HEK293T (cell line): ENCODE results near the gene UBAP2L.

Source experiments
- CTCF ChIA-PET: fragments of 350-600 bp; formaldehyde crosslinking; extraction: SDS; loops from one replicate; lab custom pipeline; 2021; ENCODE audit warnings: antibody characterized with exemption, inconsistent platforms; lab: Yijun Ruan, JAX
- POLR2A ChIA-PET: fragments of 350-600 bp; formaldehyde crosslinking; extraction: SDS; loops from one replicate; lab custom pipeline; 2020; ENCODE audit warnings: antibody characterized with exemption, inconsistent platforms; lab: Yijun Ruan, JAX
- DNase-seq: peaks from one replicate; pipeline ENCODE4 v3.0.0; 2012; ENCODE audit warnings: mixed read lengths; ENCODE audit errors: extremely low spot score
- ARNT ChIP-seq: fragments of 450-650 bp; IDR thresholded peaks from 2 replicates; pipeline ENCODE4 v1.6.1; 2017; ENCODE audit warnings: mild to moderate bottlenecking
- BHLHE40 ChIP-seq: fragments of 450-650 bp; IDR thresholded peaks from 2 replicates; pipeline ENCODE4 v1.6.1; 2016; ENCODE audit warnings: mild to moderate bottlenecking, moderate library complexity, borderline replicate concordance
- CTBP1 ChIP-seq: fragments of 450-650 bp; IDR thresholded peaks from 2 replicates; pipeline ENCODE4 v1.6.1; 2016; ENCODE audit warnings: borderline replicate concordance
- ELF4 ChIP-seq: fragments of 450-650 bp; IDR thresholded peaks from 2 replicates; pipeline ENCODE4 v1.6.1; 2017; ENCODE audit warnings: antibody characterized with exemption
- FOXA1 ChIP-seq: fragments of 450-650 bp; IDR thresholded peaks from 2 replicates; pipeline ENCODE4 v1.6.1; 2016; ENCODE audit warnings: mild to moderate bottlenecking
- FOXK2 ChIP-seq: fragments of 450-650 bp; IDR thresholded peaks from 2 replicates; pipeline ENCODE4 v1.6.1; 2016; ENCODE audit warnings: mild to moderate bottlenecking
- FOXM1 ChIP-seq: fragments of 450-650 bp; IDR thresholded peaks from 2 replicates; pipeline ENCODE4 v1.6.1; 2017; ENCODE audit warnings: mild to moderate bottlenecking, borderline replicate concordance
- HDGF ChIP-seq: fragments of 450-650 bp; IDR thresholded peaks from 2 replicates; pipeline ENCODE4 v1.6.1; 2017; ENCODE audit warnings: antibody characterized with exemption, borderline replicate concordance
- L3MBTL2 ChIP-seq: fragments of 450-650 bp; conservative IDR thresholded peaks from 2 replicates; pipeline ENCODE4 v1.6.1; 2016; ENCODE audit warnings: mild to moderate bottlenecking
- LEF1 ChIP-seq: fragments of 450-650 bp; IDR thresholded peaks from 2 replicates; pipeline ENCODE4 v1.6.1; 2017; ENCODE audit warnings: mild to moderate bottlenecking, borderline replicate concordance
- NFRKB ChIP-seq: fragments of 450-650 bp; IDR thresholded peaks from 2 replicates; pipeline ENCODE4 v1.6.1; 2016; ENCODE audit warnings: mild to moderate bottlenecking, moderate library complexity
- PKNOX1 ChIP-seq: fragments of 450-650 bp; IDR thresholded peaks from 2 replicates; pipeline ENCODE4 v1.6.1; 2016
- SP1 ChIP-seq: fragments of 450-650 bp; IDR thresholded peaks from 2 replicates; pipeline ENCODE4 v1.6.1; 2017
- SUZ12 ChIP-seq: fragments of 450-650 bp; IDR thresholded peaks from 2 replicates; pipeline ENCODE4 v1.6.1; 2016; ENCODE audit warnings: mild to moderate bottlenecking
- TARDBP ChIP-seq: fragments of 450-650 bp; IDR thresholded peaks from 2 replicates; pipeline ENCODE4 v1.6.1; 2016
- ZNF384 ChIP-seq: fragments of 450-650 bp; IDR thresholded peaks from 2 replicates; pipeline ENCODE4 v1.6.1; 2016

The UBAP2L gene

GRCh38 chr1:154212083-154212482 lies 8.7 kb upstream of the UBAP2L start:
- TF ChIP-seq FOXA1, result no peak
- no peak for TF ChIP-seq ELF4
- TF ChIP-seq FOXM1, result no peak
- no peak for TF ChIP-seq NFRKB
- TF ChIP-seq PKNOX1, result no peak
- TF ChIP-seq SUZ12, result no peak
- TF ChIP-seq SP1, result no peak
- TF ChIP-seq TARDBP, result no peak
- no peak for TF ChIP-seq L3MBTL2
- TF ChIP-seq FOXK2, result no peak
- no peak for TF ChIP-seq HDGF
- TF ChIP-seq CTBP1, result no peak
- TF ChIP-seq BHLHE40, result no peak
- no peak for TF ChIP-seq ARNT
- ChIA-PET CTCF (no interaction called here), POLR2A (no interaction called here)
- DNase-seq, result no peak

- CTCF ChIA-PET, result no interaction called here
- TF ChIP-seq HDGF (no peak), SP1 (no peak), L3MBTL2 (no peak), CTBP1 (no peak), ELF4 (no peak), BHLHE40 (no peak), SUZ12 (no peak), ZNF384 (no peak), ARNT (no peak)
- DNase-seq, result no peak
- POLR2A ChIA-PET, result interaction anchor here (0.8 kb wide), 1 partner anchor 9 kb away, joined by 4 read pairs; no protein-coding TSS in a partner anchor
These were observed 7.5 kb upstream of the UBAP2L start for GRCh38 chr1:154213274-154213673.

- no peak for DNase-seq
- CTCF ChIA-PET, result no interaction called here
- TF ChIP-seq TARDBP, result no peak
- TF ChIP-seq SUZ12, result no peak
- no peak for TF ChIP-seq L3MBTL2
- POLR2A ChIA-PET, result interaction anchor here (1.2 to 1.6 kb wide), 2 partner anchors 11 to 107 kb away, joined by 3 to 5 read pairs; partner anchors contain the start of gene ATP8B2
These were observed 2.2 kb upstream of the UBAP2L start for GRCh38 chr1:154218545-154218944.

GRCh38 chr1:154219541-154219940 lies 1.2 kb upstream of the UBAP2L start:
- DNase-seq, result no peak
- ChIA-PET POLR2A (interaction anchor here (1.2 to 2.7 kb wide), 8 partner anchors 10 to 229 kb away, joined by 3 to 14 read pairs (median 6); partner anchors contain the start of genes ATP8B2 and RPS27), CTCF (interaction anchor here (0.8 kb wide), 1 partner anchor 233 kb away, joined by 5 read pairs; the partner anchor contains the start of gene RAB13)
- TF ChIP-seq FOXK2 (no peak), FOXM1 (no peak), L3MBTL2 (0 out of 2 replicates have a peak, but pooled peaks have one; percentile 9), NFRKB (no peak), CTBP1 (no peak), BHLHE40 (no peak), ARNT (no peak), PKNOX1 (no peak)

- DNase-seq, result no peak
- CTCF ChIA-PET, result no interaction called here
- POLR2A ChIA-PET, result interaction anchor here (0.6 to 2.7 kb wide), 20 partner anchors 10 to 587 kb away, joined by 3 to 14 read pairs (median 4); partner anchors contain the start of genes CHTOP, RPS27 and TPM3
- TF ChIP-seq TARDBP, result no peak
- no peak for TF ChIP-seq SUZ12
- no peak for TF ChIP-seq FOXK2
- no peak for TF ChIP-seq HDGF
- no peak for TF ChIP-seq SP1
- no peak for TF ChIP-seq FOXM1
- TF ChIP-seq ZNF384, result no peak
- TF ChIP-seq CTBP1, result no peak
- no peak for TF ChIP-seq BHLHE40
These were observed 169 bp downstream of the UBAP2L start for GRCh38 chr1:154220970-154221277.

GRCh38 chr1:154221278-154222001 lies 685 bp downstream of the UBAP2L start:
- POLR2A ChIA-PET, result interaction anchor here (1.3 to 2.7 kb wide), 4 partner anchors 12 to 231 kb away, joined by 5 to 14 read pairs (median 6); partner anchors contain the start of gene RPS27
- TF ChIP-seq HDGF, result no peak
- 0 out of 2 replicates have a peak, but pooled peaks have one; percentile 43 for TF ChIP-seq NFRKB
- DNase-seq, result peak; percentile 41
- CTCF ChIA-PET, result no interaction called here

GRCh38 chr1:154222518-154222917 lies 1.8 kb downstream of the UBAP2L start:
- TF ChIP-seq HDGF, result no peak
- TF ChIP-seq LEF1, result no peak
- no peak for TF ChIP-seq PKNOX1
- POLR2A ChIA-PET, result no interaction called here
- no peak for DNase-seq
- CTCF ChIA-PET, result interaction anchor here (1.2 kb wide), 1 partner anchor 49 kb away, joined by 4 read pairs; no protein-coding TSS in a partner anchor
